Thoracic aorta (tissue), 2 donors: ENCODE results near the gene TRPV2. TPM values are rescaled to one million over a fixed set of nuclear protein-coding genes. Genes with fewer than 3 reads are reported as not detected.

ENCODE experiments used
- ATAC-seq: fragments of 150-250 bp; one replicate; pipeline ENCODE4 v1.8.0; 2017; ENCODE audit warnings: low read depth; ENCODE audit not compliant: insufficient number of reproducible peaks, low FRiP score
- DNase-seq: peaks from one replicate; pipeline ENCODE4 v3.0.0-alpha.2; 2020; ENCODE audit warnings: low spot score
- H3K27ac ChIP-seq, 2 donors: fragments of 200-600 bp; sonication (generic); 1 replicate in 1 of 2; 2 replicates in 1 of 2; pipeline ENCODE4 v1.5.1; 2016; ENCODE audit warnings: mild to moderate bottlenecking in 2 of 2, moderate library complexity in 2 of 2
- H3K27me3 ChIP-seq: fragments of 200-600 bp; sonication (generic); replicated peaks from 2 replicates; pipeline ENCODE4 v1.6.0; 2016; ENCODE audit warnings: mild to moderate bottlenecking; ENCODE audit not compliant: insufficient read depth
- H3K36me3 ChIP-seq: fragments of 200-600 bp; sonication (generic); one replicate; pipeline ENCODE4 v1.5.1; 2016
- H3K4me1 ChIP-seq, 2 donors: fragments of 200-600 bp; sonication (generic); 1 replicate in 1 of 2; 2 replicates in 1 of 2; pipeline versions ENCODE4 v1.5.1 to v1.6.0; 2016; ENCODE audit warnings: low read depth in 2 of 2, mild to moderate bottlenecking in 1 of 2; ENCODE audit not compliant: control insufficient read depth in 1 of 2
- H3K4me3 ChIP-seq: fragments of 200-600 bp; sonication (generic); 2 replicates; pipeline ENCODE4 v1.5.1; 2016; ENCODE audit warnings: mild to moderate bottlenecking
- H3K9me3 ChIP-seq: fragments of 200-600 bp; sonication (generic); 2 replicates; pipeline ENCODE4 v1.5.1; 2016
- total RNA-seq, 2 donors: library from RNA; depleted of rRNA; stranded (reverse); fragments of >200 nt; gene quantifications; one replicate each; pipeline versions ENCODE4 v1.1.0 to v1.2.3, GENCODE V29; 2016
- TF ChIP-seq, protein P1 (sequence below): fragments of 200-600 bp; sonication (generic); IDR thresholded peaks from one replicate; pipeline ENCODE4 v1.5.1; 2019; ENCODE audit warnings: antibody characterized with exemption

TRPV2 gene
- total RNA-seq, 2 donors from 2014 or later = 18.5 to 28.6 TPM

- Histone ChIP-seq H3K27me3 (no peaks in the 10 kb centered on the region), H3K9me3 (no peaks in the 10 kb centered on the region), H3K36me3 (no peaks in the 10 kb centered on the region), H3K27ac (no peak overlapping the region), H3K4me1 (peaks cover 17 to 39% of the 10 kb centered on the region in 2 donors), H3K4me3 (peak overlapping the region; percentile 62)
- no peak for ATAC-seq
- DNase-seq = no peak
- TF ChIP-seq, protein P1, sequence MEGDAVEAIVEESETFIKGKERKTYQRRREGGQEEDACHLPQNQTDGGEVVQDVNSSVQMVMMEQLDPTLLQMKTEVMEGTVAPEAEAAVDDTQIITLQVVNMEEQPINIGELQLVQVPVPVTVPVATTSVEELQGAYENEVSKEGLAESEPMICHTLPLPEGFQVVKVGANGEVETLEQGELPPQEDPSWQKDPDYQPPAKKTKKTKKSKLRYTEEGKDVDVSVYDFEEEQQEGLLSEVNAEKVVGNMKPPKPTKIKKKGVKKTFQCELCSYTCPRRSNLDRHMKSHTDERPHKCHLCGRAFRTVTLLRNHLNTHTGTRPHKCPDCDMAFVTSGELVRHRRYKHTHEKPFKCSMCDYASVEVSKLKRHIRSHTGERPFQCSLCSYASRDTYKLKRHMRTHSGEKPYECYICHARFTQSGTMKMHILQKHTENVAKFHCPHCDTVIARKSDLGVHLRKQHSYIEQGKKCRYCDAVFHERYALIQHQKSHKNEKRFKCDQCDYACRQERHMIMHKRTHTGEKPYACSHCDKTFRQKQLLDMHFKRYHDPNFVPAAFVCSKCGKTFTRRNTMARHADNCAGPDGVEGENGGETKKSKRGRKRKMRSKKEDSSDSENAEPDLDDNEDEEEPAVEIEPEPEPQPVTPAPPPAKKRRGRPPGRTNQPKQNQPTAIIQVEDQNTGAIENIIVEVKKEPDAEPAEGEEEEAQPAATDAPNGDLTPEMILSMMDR = no peak
Measured at GRCh38 chr17:16484445-16485175, 69.2 kb downstream of the TRPV2 start.

Other genes with a start within 250 kb of the TRPV2 start
- gene NCOR1, start 200.0 kb upstream of the TRPV2 start, total RNA-seq = 100 to 1,000 TPM; 131 to 178 TPM
- gene PIGL, start 198.4 kb upstream of the TRPV2 start, total RNA-seq = 100 to 1,000 TPM in 1 of 2 donors, 10 to 100 TPM in 1; 52.1 to 124 TPM
- gene CENPV, start 62.1 kb upstream of the TRPV2 start, total RNA-seq = 10 to 100 TPM; 12.0 to 32.5 TPM
- 100 to 1,000 TPM; 520 to 686 TPM for gene UBB, start 34.5 kb upstream of the TRPV2 start, total RNA-seq
- 1 to 10 TPM; 3.7 to 4.0 TPM for gene LRRC75A, start 76.6 kb downstream of the TRPV2 start, total RNA-seq
- 1 to 10 TPM; 2.6 to 5.9 TPM for gene ZNF287, start 153.6 kb downstream of the TRPV2 start, total RNA-seq
- gene ZNF624, start 238.3 kb downstream of the TRPV2 start, total RNA-seq = 1 to 10 TPM; 2.0 to 3.0 TPM